ENCODE data around the gene SORBS2. TPM values are rescaled to one million over a fixed set of nuclear protein-coding genes. Genes with fewer than 3 reads are reported as not detected.

Gene SORBS2
- total RNA-seq, 4 donors from 2014 or later, result 33.4 to 286 (median 47.6) TPM

DNA sequence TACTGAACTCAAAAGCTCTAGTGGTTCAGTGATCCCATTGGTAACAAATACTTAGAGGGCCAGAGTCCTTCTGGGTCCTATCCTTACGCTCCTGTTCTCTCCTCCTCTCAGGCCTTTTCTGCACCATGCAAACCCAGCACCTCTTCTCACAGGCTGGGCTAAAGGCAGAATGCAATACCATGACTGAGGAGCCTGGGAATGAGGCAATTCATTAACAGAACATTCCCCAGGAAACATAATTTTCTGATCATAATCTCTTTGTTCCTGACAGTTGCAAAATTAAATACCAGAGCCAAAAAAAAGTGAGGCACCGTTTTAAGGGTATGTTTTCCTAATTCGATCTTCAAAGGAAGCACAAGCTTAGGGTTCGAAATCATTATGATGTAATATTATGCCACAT lies 9.0 kb downstream of the SORBS2 start:
- Histone ChIP-seq H3K36me3 (no peaks in the 10 kb centered on the region), H3K27ac (no peak overlapping the region), H3K4me1 (no peaks in the 10 kb centered on the region), H3K9me3 (no peaks in the 10 kb centered on the region), H3K4me3 (no peak overlapping the region), H3K27me3 (no peaks in the 10 kb centered on the region)
- no peak for DNase-seq
- no peak for TF ChIP-seq POLR2A (IDR thresholded peaks at IDR 0.05)
- TF ChIP-seq, protein P1, sequence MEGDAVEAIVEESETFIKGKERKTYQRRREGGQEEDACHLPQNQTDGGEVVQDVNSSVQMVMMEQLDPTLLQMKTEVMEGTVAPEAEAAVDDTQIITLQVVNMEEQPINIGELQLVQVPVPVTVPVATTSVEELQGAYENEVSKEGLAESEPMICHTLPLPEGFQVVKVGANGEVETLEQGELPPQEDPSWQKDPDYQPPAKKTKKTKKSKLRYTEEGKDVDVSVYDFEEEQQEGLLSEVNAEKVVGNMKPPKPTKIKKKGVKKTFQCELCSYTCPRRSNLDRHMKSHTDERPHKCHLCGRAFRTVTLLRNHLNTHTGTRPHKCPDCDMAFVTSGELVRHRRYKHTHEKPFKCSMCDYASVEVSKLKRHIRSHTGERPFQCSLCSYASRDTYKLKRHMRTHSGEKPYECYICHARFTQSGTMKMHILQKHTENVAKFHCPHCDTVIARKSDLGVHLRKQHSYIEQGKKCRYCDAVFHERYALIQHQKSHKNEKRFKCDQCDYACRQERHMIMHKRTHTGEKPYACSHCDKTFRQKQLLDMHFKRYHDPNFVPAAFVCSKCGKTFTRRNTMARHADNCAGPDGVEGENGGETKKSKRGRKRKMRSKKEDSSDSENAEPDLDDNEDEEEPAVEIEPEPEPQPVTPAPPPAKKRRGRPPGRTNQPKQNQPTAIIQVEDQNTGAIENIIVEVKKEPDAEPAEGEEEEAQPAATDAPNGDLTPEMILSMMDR (IDR thresholded peaks at IDR 0.05), result no peak
- intact Hi-C loops (cut with DNase I), result no loop called here
- WGBS, 2 donors, result 80 to 81% methylated on average over 4 of the region's 4 CpGs

DNA sequence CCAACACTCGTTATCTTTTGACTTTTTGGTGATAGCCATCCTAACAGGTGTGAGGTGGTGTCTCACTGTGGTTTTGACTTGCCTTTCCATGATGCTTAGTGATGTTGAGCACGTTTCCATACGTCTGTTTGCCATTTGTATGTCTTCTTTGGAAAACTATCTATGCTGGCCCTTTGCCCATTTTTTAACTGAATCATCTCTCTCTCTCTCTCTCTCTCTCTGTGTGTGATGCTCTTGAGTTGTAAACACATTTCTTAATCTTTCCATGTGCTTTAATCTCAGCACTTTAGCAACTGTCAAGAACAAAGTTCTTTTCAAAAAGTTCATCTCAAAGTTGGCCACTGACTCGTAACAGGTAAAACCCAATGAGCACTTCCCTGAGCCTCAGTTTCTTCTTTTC lies 10.5 kb downstream of the SORBS2 start:
- H3K27me3 ChIP-seq, result no peaks in the 10 kb centered on the region
- H3K27ac ChIP-seq, result no peak overlapping the region
- no peaks in the 10 kb centered on the region for H3K9me3 ChIP-seq
- TF ChIP-seq POLR2A (IDR thresholded peaks at IDR 0.05), result no peak
- TF ChIP-seq, protein P1 (IDR thresholded peaks at IDR 0.05), result no peak
- intact Hi-C loops (cut with DNase I), result no loop called here
- no peaks in the 10 kb centered on the region for H3K4me1 ChIP-seq
- no peak for DNase-seq
- 70 to 76% methylated on average over 4 of the region's 4 CpGs for WGBS, 2 donors
- H3K4me3 ChIP-seq, result no peak overlapping the region
- no peaks in the 10 kb centered on the region for H3K36me3 ChIP-seq

DNA sequence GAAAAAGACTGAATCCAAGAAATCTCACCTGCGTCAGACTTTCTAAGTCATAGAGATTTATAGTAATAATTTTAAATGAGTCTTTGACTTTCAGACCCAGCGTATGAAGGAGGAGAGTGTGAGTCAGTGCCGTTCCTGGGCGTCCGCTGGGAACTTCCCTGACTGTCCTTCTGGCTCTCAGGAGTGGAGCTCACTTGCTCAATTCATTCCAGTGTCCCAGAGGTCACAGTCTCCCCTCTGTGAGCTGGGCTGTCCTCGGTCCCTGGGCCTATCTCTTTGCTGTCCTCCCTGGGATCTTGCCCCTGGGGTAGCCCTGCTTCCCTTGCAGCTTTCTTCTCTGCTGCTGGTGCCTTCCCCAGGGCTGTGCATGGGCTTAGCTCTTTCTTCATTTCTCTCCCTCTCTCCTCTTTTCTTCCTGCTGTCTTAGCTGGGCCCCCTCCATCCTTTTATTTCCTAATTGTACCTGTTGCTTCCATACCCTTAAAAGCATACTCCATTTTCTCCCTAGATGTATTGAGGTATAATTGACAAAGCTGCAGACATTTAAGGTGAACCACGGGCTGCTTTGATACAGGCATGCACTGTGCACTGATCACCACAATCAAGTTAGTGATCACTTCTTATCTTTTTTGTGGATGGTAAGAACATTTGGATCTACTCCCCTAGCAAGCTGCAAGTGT lies 11.6 kb downstream of the SORBS2 start:
- no peak for DNase-seq
- H3K9me3 ChIP-seq, result no peaks in the 10 kb centered on the region
- H3K36me3 ChIP-seq, result no peaks in the 10 kb centered on the region
- WGBS, 2 donors, result 86 to 90% methylated on average over 7 of the region's 7 CpGs
- intact Hi-C loops (cut with DNase I), result no loop called here
- no peak overlapping the region for H3K4me3 ChIP-seq
- no peaks in the 10 kb centered on the region for H3K27me3 ChIP-seq
- H3K27ac ChIP-seq, result no peak overlapping the region
- H3K4me1 ChIP-seq, result no peaks in the 10 kb centered on the region
- TF ChIP-seq, protein P1 (IDR thresholded peaks at IDR 0.05), result no peak
- no peak for TF ChIP-seq POLR2A (IDR thresholded peaks at IDR 0.05)

DNA sequence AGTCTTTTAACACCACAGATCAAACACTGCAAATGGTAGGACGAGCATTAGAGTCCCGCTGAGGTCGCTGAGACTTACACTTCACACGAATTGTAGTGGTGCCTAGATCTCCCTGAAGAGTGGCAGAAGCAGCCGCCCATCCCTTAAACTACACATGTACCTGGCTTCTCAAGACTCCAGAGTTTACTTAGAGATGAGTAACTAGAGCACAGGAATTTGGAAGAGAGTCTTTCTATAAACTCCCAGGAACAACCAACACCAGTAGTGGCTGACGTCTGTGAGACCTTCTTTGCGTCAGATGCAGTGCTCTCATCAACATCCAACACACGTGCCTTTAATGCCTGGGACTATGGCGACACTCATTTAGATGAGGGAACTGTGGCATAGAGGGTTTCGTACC lies 12.6 kb downstream of the SORBS2 start:
- no peak overlapping the region for H3K27ac ChIP-seq
- H3K4me3 ChIP-seq, result no peak overlapping the region
- no peaks in the 10 kb centered on the region for H3K9me3 ChIP-seq
- no peaks in the 10 kb centered on the region for H3K4me1 ChIP-seq
- H3K27me3 ChIP-seq, result no peaks in the 10 kb centered on the region
- intact Hi-C loops (cut with DNase I), result no loop called here
- no peak for TF ChIP-seq POLR2A (IDR thresholded peaks at IDR 0.05)
- TF ChIP-seq, protein P1 (IDR thresholded peaks at IDR 0.05), result no peak
- no peaks in the 10 kb centered on the region for H3K36me3 ChIP-seq
- no peak for DNase-seq
- 92 to 93% methylated on average over 10 of the region's 10 CpGs for WGBS, 2 donors

DNA sequence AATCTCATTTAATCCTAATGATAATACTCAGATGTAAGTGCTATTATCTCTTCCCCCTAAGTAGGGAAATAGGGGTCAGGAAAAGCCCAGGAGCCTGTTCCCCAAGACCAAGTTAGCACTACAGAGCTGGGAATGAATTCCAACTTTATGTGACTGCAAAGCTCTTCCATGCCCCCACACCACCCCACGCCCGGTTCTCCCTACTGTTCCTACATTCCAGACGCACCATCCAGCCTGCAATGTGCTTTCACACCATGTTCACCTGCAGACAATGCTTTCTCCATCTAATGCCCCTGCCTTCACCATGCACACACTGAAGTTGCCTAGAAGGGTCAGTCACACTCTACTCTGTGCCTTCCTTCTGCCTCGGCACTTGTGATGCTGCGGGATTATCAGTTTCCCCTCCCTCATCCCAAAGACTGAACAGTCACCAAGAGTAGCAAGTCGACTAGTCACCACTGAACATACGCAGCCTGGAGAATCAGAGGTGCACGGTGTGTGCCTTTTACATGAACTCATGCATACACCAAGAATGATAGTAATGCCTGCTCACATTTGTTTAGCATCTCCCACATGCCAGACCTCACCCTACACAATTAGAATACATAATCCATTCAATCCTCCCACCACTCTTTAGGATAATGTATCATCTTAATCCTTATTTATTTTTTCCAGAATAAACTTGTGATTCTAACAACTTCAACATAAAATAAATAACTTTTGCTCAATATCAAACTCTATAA lies 14.2 kb downstream of the SORBS2 start:
- Histone ChIP-seq H3K9me3 (no peaks in the 10 kb centered on the region), H3K27ac (no peak overlapping the region), H3K4me3 (no peak overlapping the region), H3K27me3 (no peaks in the 10 kb centered on the region), H3K4me1 (peaks cover 0 to 9% (median 0%) of the 10 kb centered on the region in 3 donors), H3K36me3 (no peaks in the 10 kb centered on the region)
- WGBS, 2 donors, result 77 to 83% methylated on average over 8 of the region's 8 CpGs
- no peak for TF ChIP-seq POLR2A (IDR thresholded peaks at IDR 0.05)
- TF ChIP-seq, protein P1 (IDR thresholded peaks at IDR 0.05), result no peak
- intact Hi-C loops (cut with DNase I), result no loop called here
- DNase-seq, result no peak
